GM12891 (cell line): ENCODE data around the gene COG5.

ENCODE experiments used
- DNase-seq: peaks from one replicate; pipeline ENCODE4 v3.0.0; 2011; ENCODE audit warnings: low spot score; ENCODE audit not compliant: insufficient read length
- FAIRE-seq: peaks from 2 replicates; lab custom pipeline; 2011; peaks lifted over from hg19 to GRCh38; lab: Jason Lieb, UNC
- PAX5 ChIP-seq: IDR thresholded peaks from 2 replicates; pipeline ENCODE4 v1.6.1; 2011; ENCODE audit warnings: low read length, moderate library complexity, mild to moderate bottlenecking; ENCODE audit not compliant: insufficient read depth, severe bottlenecking
- POLR2A ChIP-seq: IDR thresholded peaks from 2 replicates; pipeline ENCODE4 v1.6.1; 2011; ENCODE audit warnings: low read depth, low read length, control low read depth
- POLR2AphosphoS5 ChIP-seq: IDR thresholded peaks from 2 replicates; pipeline ENCODE4 v1.6.1; 2011; ENCODE audit warnings: low read depth, low read length, control low read depth
- POU2F2 ChIP-seq: IDR thresholded peaks from 2 replicates; pipeline ENCODE4 v1.6.1; 2011; ENCODE audit warnings: low read depth, mild to moderate bottlenecking, control low read depth, low read length, moderate library complexity
- SPI1 ChIP-seq: IDR thresholded peaks from 2 replicates; pipeline ENCODE4 v1.6.1; 2011; ENCODE audit warnings: low read depth, low read length, control low read depth
- TAF1 ChIP-seq: IDR thresholded peaks from 2 replicates; pipeline ENCODE4 v1.6.1; 2011; ENCODE audit warnings: low read depth, low read length, control low read depth

Gene COG5

DNA sequence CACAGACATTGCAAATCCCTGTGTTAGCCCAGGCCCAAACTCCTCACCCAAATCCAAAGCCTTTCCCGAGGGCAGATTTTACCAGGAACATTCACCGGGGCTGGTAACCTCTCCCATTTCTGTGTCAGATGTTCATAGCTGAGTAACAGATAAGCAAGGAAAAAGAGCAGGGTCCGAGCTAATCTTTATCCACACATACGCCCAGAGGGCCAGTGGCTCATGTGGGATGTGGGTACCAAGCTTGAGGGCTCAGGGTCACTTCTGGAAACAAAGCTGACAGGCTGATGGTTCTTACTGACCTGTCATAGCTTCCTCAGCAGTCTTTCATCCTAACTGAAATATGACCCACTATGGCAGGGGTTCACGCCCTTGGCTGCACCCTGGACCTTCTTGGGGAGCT, 355.2 kb downstream of the COG5 start:
- DNase-seq: no peak
- no peak for TF ChIP-seq POU2F2
- no peak for TF ChIP-seq SPI1
- TF ChIP-seq POLR2AphosphoS5: no peak
- no peak for TF ChIP-seq PAX5
- TF ChIP-seq TAF1: no peak
- FAIRE-seq: no peak

DNA sequence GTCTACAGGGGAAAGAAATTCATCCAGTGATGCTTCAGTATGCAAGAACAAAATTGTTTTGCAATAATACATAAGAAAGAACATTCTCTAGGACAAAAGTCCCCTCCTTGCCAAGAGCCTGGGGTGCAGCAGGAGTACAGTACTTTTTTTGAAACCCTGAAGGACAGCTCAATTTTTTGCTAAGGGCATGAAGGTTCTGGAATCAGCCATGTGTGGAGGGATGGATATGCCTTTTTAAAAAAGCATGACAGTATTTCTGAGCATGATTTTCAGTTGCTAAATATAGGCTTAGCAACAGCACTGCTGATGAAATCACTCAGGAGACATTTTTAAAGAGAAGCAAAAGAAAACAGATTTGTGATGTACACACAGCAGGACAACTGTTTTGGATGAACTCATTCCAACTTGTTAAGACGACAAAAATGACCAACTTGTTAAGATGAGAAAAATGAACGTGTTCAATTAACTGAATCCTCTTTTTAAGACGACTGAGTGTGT, 355.6 kb downstream of the COG5 start:
- FAIRE-seq (no peak), DNase-seq (no peak)
- TF ChIP-seq SPI1 (no peak), POLR2AphosphoS5 (no peak)

DNA sequence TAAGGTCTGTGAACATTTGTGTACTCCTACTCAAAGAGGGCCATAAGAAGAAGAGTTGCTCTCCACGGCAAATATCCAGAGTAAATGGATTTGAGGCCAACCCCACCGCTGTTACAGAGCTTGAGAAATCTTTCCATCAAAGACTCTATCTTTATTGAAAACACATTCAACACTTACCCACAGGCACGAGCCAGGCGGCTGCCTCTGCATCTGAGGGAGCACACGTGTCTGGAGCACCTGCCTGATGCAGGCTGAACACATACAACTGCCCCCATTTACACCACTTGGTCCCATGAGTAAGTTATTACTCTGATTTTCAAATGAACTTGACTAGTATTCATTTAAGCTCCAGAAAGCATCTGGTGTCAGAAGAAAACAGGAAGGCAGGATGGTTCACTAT, 356.3 kb downstream of the COG5 start:
- TF ChIP-seq SPI1 (no peak), PAX5 (no peak), POLR2AphosphoS5 (no peak), TAF1 (no peak), POLR2A (no peak)
- FAIRE-seq: no peak
- DNase-seq: no peak

DNA sequence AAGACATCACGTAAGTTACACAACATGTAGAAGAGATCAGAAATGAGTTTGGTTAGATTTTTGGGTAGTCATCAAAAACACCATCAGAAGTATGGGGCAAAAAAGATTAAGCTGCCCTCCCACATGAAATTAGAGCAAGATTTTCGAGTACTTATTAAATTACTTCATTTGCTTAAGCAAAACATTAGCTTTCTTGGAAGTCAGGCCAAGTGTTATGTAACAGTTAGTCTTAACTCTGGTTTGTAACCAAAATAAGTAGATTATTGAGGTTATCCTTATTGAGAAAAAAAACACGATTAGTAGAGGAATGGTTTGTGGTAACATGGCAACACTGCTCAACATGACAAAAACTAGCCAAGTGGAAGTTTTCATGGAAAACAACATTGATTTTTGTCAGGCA, 357.0 kb downstream of the COG5 start:
- TF ChIP-seq POLR2A (no peak), SPI1 (no peak), POU2F2 (no peak), POLR2AphosphoS5 (no peak), PAX5 (no peak), TAF1 (no peak)
- FAIRE-seq (no peak), DNase-seq (no peak)

DNA sequence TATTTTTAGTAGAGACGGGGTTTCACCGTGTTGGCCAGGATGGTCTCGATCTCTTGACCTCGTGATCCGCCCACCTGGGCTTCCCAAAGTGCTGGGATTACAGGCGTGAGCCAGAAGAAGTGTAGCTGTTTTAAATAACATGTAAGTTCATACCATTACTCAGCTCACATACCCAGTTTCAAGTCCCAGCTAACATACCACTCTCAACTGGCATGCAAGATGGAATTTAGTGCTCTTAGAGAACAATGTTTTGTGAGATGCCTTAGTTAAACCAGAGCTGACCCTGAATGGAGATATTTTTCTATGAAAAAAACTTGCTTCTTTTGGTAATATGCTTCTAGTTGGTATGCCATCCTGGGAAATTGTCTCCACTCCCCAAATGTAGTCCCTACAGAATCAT, 357.6 kb downstream of the COG5 start:
- FAIRE-seq (no peak), DNase-seq (no peak)
- TF ChIP-seq TAF1 (no peak), PAX5 (no peak), POLR2AphosphoS5 (no peak), POLR2A (no peak), POU2F2 (no peak)

DNA sequence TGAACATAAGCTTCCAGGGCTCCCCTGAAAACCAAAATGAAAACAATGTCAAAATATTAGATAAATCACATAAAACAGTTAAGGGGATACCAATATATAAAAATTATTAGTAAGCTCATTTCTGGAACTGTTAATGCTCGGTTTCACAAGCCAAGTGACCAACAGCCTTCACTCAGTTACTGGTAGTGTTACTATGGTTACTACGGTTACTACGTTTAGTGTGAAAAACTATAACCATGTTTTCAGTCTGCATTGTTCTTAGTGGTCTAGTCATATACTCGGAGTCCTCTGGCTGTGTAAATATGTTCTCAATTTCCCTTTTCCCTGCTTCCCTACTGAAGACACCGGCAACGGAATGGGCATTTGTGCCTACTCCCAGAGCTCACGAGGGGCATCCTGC, 360.1 kb downstream of the COG5 start:
- FAIRE-seq: no peak
- DNase-seq: no peak
- TF ChIP-seq TAF1: no peak
- TF ChIP-seq POLR2A: no peak
- TF ChIP-seq SPI1: no peak

DNA sequence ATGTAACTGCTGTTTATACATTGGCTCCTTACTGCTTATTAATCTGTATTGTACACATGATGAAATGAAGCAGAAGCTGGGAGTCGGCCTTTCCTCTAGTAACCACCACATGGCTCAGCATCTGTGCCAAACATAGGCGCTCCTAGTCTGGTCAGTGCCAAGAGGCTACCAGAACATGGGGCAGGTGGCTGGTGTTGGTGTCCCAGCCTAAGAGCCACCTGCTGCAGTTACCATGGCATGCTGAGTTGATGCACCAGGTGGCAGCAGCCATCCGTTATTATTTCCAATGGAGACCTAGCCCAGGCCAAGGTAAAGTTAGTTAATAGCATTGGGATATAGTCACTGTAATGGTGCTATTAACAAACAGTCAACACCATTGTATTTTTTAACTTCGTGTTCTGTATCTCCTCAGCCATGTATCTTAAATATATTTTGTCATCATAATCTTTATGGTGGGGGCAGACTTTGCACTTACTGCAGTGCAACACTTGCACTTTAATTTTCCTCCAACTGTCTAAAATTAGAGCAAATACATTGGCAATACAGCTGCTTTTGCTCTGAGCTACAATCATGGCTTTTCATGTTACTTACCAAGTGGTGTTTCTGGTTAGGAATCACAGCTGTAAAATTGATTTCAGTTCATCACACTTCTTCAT, 361.8 kb downstream of the COG5 start:
- TF ChIP-seq POLR2A: no peak
- no peak for TF ChIP-seq TAF1
- no peak for TF ChIP-seq PAX5
- no peak for TF ChIP-seq POLR2AphosphoS5
- TF ChIP-seq SPI1: no peak
- peak; percentile 87 for FAIRE-seq
- DNase-seq: peak; percentile 18

DNA sequence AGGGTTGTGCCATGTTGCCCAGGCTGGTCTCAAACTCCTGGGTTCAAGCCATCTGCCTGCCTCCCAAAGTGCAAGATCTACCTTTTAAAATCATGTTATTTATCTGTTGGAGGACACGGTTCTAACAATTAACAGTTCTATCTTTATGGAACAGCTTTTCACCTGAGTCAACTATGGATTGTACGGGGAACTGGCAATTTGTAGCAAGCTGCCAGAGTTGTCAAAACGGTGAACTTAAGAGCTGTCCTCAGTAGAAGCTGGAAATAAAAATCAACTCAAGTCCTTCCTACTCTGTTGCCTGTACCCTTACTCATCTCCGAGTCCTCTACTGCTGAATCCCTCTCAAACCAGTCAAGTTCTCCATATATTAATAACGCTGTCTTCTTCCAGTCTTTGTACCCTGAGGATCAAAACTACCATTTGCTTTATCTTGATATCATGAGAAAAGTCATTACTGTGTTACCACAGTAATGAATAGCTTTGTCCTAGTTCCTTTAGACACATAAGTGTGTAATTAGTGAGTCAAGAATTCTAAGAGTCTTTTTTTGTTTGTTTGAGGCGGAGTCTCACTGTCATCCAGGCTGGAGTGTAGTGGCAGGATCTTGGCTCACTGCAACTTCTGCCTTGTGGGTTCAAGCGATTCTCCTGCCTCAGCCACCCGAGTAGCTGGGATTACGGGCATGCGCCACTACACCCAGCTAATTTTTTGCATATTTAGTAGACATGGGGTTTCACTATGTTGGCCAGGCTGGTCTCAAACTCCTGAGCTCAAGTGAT, 366.7 kb downstream of the COG5 start:
- no peak for DNase-seq
- FAIRE-seq: no peak
- TF ChIP-seq POLR2AphosphoS5 (no peak), TAF1 (no peak), POU2F2 (no peak), POLR2A (no peak), SPI1 (no peak), PAX5 (no peak)

DNA sequence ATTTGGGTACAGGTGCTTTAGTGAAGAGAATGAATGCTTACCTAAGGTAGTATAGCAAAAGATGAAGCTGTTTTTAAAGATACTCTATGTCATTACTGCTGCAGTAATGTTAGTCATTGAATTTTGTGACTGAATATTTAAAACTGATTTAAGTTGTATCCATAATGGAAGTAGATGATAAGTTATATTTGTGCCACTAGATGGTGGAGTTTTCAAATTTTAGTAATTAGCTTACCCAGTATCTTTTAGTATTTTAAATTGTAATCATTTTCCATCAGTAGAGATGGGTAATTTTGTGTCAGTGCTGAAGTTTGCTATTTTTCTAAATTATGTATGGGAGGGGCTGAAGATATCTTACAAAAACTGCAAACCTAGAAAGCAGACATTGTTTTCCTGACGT, 369.7 kb downstream of the COG5 start:
- DNase-seq: no peak
- no peak for FAIRE-seq
- no peak for TF ChIP-seq POU2F2
- TF ChIP-seq PAX5: no peak
- no peak for TF ChIP-seq SPI1
- no peak for TF ChIP-seq POLR2AphosphoS5
- no peak for TF ChIP-seq POLR2A
- no peak for TF ChIP-seq TAF1

DNA sequence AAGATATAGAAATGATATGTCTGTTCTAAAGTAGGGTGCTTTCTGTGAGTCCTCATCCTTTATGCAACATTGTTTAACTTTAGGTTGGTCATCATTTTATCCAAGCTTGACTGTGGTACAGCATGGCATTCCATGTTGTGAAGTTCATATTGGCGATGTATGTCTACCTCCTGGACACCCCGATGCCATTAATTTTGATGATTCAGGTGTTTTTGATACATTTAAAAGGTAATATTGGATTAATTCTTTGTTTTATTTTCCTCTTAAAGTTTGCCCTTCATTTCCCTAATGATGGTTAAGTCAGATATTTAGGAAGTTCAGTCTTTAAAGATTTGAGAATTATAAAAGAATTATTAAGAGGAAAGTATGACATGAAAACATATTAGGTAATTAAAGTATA, 373.6 kb downstream of the COG5 start:
- FAIRE-seq (no peak), DNase-seq (no peak)
- TF ChIP-seq SPI1 (no peak), PAX5 (no peak), POLR2AphosphoS5 (no peak), POLR2A (no peak), TAF1 (no peak)
